Mucosa of rectum (tissue), 2 donors: ENCODE results near the gene CELSR2.
A peak's percentile ranks its signal among the peaks of the same experiment; 100 is the strongest.

Experiments used
- H3K27ac ChIP-seq, 2 donors: one replicate each; pipeline ENCODE4 v1.7.0; 2013; ENCODE audit warnings: inconsistent platforms in 2 of 2, low read depth in 2 of 2, low read length in 2 of 2
- H3K27me3 ChIP-seq, 2 donors: one replicate each; pipeline ENCODE4 v1.7.0; 2013; ENCODE audit warnings: low read length in 2 of 2; ENCODE audit not compliant: control insufficient read depth in 2 of 2, insufficient read depth in 2 of 2
- H3K36me3 ChIP-seq, 2 donors: one replicate each; pipeline ENCODE4 v1.7.0; 2013; ENCODE audit warnings: low read length in 2 of 2; ENCODE audit not compliant: control insufficient read depth in 2 of 2, insufficient read depth in 2 of 2
- H3K4me1 ChIP-seq, 2 donors: one replicate each; pipeline ENCODE4 v1.7.0; 2013; ENCODE audit warnings: low read length in 2 of 2, mild to moderate bottlenecking in 1 of 2; ENCODE audit not compliant: control insufficient read depth in 2 of 2, insufficient read depth in 2 of 2
- H3K4me3 ChIP-seq, 2 donors: one replicate each; pipeline ENCODE4 v1.7.0; 2013; ENCODE audit warnings: low read length in 2 of 2
- H3K9ac ChIP-seq, 2 donors: one replicate each; pipeline ENCODE4 v1.7.0; 2013; ENCODE audit warnings: low read length in 2 of 2, low read depth in 1 of 2, mild to moderate bottlenecking in 1 of 2
- H3K9me3 ChIP-seq, 2 donors: one replicate each; pipeline ENCODE4 v1.7.0; 2013; ENCODE audit warnings: low read length in 2 of 2; ENCODE audit not compliant: control insufficient read depth in 2 of 2
- donor health status: healthy.
- donor health status: Normal muscosa, but diverticular disease.

The CELSR2 gene

DNA sequence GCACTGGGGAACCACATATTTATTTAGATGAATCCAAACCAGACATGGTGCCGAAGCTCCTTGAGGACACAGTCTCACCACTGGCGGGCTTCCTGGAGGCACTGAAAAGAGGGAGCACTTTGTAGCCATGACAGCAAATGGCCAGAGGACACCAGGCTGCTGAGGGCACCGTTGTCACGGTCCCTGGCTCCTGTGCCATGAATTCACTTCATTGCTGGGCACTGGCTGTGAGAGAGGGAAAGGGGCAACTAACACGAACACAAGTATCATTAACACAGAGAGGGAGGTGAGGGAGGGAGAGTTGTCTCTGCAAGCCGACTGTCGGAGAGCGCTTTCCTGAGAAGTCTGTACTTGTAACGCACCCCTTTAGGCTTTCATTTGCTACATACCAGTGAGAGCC lies 43.0 kb downstream of the CELSR2 start:
- H3K36me3 ChIP-seq = no peaks in the 10 kb centered on the region
- no peaks in the 10 kb centered on the region for H3K9me3 ChIP-seq
- no peak overlapping the region for H3K4me3 ChIP-seq
- H3K27me3 ChIP-seq = no peaks in the 10 kb centered on the region
- no peaks in the 10 kb centered on the region for H3K4me1 ChIP-seq
- no peak overlapping the region for H3K27ac ChIP-seq
- no peak overlapping the region for H3K9ac ChIP-seq

DNA sequence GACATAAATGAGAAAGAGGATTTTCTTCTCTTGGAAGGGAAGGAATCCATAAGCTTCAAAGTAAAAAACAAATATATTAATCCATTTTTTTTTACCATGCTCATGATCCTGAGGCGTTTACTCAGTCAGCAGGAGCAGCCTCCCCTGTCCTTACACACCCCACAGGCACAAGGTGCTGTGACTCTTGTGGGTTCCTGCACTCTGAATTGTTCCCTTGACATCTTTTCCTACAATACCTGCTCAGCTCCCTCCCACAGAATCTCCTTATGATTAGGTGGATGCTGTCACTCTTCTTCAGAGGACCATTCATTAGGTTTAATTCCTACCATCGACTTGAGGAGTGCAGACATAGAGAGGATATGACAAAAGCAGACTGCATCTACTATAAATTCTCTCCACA lies 43.7 kb downstream of the CELSR2 start:
- H3K9ac ChIP-seq = no peak overlapping the region
- H3K27ac ChIP-seq = no peak overlapping the region
- no peaks in the 10 kb centered on the region for H3K36me3 ChIP-seq
- peaks cover 0 to 3% of the 10 kb centered on the region in 2 donors for H3K27me3 ChIP-seq
- H3K4me1 ChIP-seq = no peaks in the 10 kb centered on the region
- H3K4me3 ChIP-seq = no peak overlapping the region
- H3K9me3 ChIP-seq = no peaks in the 10 kb centered on the region

DNA sequence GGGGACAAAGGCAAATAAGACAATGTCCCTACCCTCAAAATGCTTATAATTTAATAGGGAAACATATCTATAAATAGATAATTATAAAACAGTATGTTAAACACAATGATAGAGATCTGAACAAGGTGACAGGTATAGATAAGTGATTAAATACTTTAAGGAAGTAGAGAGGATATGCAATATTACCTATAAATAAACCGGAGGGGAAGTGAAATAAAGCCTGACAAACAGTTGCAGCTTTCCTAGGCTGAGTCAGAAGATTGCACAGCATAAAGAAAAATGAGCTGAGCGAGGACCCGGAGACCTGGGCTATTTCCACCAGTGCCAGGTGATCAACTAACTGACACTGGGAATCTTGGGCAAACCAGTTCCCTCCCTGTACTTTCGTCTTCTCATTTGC lies 45.1 kb downstream of the CELSR2 start:
- H3K27ac ChIP-seq = no peak overlapping the region
- H3K36me3 ChIP-seq = no peaks in the 10 kb centered on the region

DNA sequence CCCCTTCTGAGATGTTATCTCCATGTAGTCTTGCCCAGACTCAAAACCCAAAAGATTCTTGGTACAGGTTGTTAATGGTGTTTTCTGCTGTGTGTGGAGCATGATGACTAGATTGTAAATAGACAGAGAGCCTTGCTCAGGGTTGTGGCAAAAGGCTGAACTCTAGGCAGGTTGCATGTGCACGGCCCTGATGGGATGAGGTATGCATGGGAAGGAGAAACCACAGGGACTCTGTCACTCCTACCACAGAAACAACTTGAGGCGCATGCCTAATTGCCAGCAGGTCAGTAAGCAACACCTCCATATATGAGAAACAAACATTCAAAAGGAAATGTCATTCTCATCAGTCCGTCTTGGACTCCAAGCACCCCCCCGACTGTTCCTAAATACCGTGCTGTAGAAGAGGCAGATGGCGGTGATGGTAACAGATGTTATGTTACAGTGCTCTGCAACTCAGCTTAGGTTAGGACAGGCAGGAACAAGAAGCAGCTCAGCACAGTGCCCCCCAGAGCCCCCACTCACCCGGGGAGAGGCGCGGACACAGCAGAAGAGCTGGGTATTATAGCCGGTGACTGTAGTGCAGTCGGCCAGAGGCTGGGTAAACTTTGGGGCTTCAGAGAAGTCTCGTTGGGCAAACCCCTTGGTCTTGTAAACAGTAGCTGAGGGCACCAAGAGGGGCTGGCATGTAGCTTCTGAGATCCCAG lies 46.5 kb downstream of the CELSR2 start:
- H3K4me3 ChIP-seq = no peak overlapping the region
- H3K27ac ChIP-seq = no peak overlapping the region
- H3K9ac ChIP-seq = no peak overlapping the region
- peaks cover 0 to 3% of the 10 kb centered on the region in 2 donors for H3K27me3 ChIP-seq
- H3K9me3 ChIP-seq = no peaks in the 10 kb centered on the region
- H3K4me1 ChIP-seq = peaks cover 0 to 3% of the 10 kb centered on the region in 2 donors
- H3K36me3 ChIP-seq = no peaks in the 10 kb centered on the region

More for the DNA sequence above, 45.1 kb downstream of the CELSR2 start:
- Histone ChIP-seq H3K9ac (no peak overlapping the region), H3K4me3 (no peak overlapping the region), H3K9me3 (no peaks in the 10 kb centered on the region), H3K27me3 (peaks cover 0 to 3% of the 10 kb centered on the region in 2 donors), H3K4me1 (peaks cover 0 to 3% of the 10 kb centered on the region in 2 donors)

DNA sequence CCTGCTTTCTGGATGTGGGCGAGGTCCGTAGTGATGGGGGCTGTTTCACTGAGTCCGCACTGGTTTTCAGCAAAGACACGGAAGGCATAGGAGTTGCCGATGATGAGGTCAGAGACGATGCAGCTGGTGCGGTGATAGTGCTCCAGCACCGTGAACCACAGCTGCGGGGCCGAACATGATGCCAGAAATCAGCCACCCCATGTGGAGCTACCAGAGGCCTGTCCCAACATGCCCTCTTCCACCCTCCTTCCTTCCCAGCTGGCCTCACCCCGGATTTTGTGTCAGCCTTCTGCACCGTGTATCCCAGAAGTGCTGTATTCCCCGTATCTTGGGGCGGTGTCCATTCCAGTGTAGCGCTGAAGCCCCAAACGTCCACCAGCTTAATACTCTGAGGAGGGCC lies 47.4 kb downstream of the CELSR2 start:
- Histone ChIP-seq H3K4me1 (peaks cover 0 to 3% of the 10 kb centered on the region in 2 donors), H3K36me3 (no peaks in the 10 kb centered on the region), H3K9ac (no peak overlapping the region), H3K27ac (no peak overlapping the region), H3K4me3 (no peak overlapping the region), H3K9me3 (no peaks in the 10 kb centered on the region), H3K27me3 (peaks cover 0 to 3% of the 10 kb centered on the region in 2 donors)

DNA sequence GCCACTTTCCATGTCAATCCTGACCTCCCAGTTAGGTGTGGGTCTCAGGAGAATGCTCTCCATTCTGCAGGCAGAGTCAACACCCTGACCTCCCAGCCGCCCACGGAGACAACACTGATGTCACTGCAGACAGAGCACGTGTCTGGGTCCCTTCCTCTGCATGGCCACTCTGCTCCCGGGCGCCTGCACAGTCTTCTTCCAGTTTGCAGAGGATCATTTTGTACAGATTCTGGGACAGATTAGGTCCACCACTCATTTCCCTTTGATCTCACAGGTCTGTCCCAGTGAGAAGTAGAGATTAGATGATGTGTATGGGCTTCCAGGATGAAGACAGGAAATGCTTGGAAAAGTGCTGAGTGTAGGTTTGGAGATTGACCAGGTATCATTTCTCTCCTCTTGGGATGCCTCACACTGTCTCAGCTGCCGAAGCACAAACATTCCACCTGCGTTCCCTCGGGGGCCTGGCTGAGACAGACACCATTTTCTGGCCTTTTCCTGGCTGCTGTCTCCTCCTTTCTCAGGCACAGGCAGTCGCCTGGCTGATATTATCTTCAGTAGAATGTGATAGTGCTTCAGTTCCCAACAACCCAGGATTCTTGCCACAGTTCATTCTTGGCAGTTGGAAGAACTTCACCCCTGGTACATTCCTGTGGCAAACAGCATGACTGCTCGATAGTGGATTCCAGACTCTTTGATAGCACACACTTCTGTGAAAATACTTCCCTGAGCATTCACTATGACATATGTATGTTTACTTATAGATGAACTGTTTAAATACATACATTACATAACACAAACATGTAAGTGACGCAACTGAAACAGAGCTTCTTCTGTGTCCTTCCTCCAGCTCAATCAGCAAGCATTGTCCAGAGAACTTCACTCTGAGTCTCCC lies 49.6 kb downstream of the CELSR2 start:
- H3K27me3 ChIP-seq = peaks cover 0 to 6% of the 10 kb centered on the region in 2 donors
- no peak overlapping the region for H3K9ac ChIP-seq
- no peaks in the 10 kb centered on the region for H3K36me3 ChIP-seq
- H3K4me1 ChIP-seq = peaks cover 0 to 3% of the 10 kb centered on the region in 2 donors
- H3K27ac ChIP-seq = peak overlapping the region in 1 of 2 donors; percentile 16
- no peak overlapping the region for H3K4me3 ChIP-seq
- H3K9me3 ChIP-seq = no peaks in the 10 kb centered on the region

DNA sequence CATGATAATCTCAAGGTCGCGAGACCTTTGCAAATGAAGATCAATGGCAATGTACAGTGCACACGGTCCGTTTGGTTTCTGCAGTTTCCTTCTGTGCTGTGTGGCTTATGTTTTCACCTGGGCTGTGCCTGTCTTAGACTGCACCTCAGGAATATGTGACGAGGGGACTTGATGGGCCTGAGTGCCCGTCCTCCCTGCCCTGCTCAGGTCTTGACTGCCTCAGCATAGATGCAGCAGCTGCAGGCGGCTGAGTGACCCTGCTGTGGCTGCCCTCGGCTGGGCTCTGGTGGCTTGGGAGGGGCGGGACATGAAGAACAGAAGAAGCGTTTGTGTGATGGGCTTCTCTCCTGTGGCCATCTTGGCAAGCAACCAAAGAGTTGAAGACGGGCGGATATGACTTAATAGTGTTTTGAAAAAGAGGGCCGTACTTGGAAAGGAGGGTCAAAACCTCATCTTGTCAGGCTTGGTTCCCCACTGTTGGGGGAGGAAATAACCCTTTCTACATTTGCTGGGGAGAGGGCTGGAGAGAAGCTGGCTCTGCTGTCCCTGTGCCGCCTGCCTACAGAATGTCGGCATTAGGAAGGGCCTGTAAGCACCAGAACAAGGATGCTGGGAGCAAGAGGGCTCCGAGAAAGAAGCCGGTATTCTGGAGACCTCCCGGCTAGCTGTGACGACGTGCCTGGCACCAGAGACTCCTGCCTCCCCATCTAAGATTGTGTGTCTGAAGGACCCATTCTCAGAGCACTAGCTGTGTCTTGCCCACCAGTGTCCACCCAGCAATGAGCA lies 50.4 kb downstream of the CELSR2 start:
- Histone ChIP-seq H3K36me3 (no peaks in the 10 kb centered on the region), H3K27ac (peak overlapping the region in 1 of 2 donors; percentile 11), H3K4me1 (peaks cover 0 to 3% of the 10 kb centered on the region in 2 donors), H3K27me3 (peaks cover 0 to 6% of the 10 kb centered on the region in 2 donors), H3K9me3 (no peaks in the 10 kb centered on the region), H3K9ac (no peak overlapping the region), H3K4me3 (no peak overlapping the region)

DNA sequence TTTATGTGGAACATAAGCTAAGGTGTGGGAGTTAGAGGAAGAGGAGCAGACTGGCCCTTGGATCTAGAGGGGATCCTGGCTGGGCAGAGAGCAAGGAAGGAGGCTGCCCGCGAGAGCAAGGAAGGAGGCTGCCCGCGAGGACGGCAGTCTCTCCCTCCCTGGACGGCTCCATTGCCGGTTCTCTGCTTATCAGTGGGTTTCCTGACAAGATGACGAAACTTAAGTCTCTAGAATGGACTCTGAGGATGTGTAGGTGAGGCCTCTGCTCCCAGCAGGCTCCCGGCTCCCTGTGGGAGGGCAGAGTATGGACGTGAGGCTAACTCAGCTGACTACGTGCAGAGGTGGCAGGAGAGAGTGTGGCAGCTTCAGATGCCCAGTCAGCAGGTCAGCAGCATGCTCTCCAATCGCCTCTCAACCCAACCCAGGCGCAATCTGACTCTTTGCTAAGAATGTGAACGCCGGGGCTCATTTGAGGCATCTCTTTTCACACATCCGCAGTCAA lies 51.4 kb downstream of the CELSR2 start:
- Histone ChIP-seq H3K27ac (no peak overlapping the region), H3K27me3 (peaks cover 0 to 6% of the 10 kb centered on the region in 2 donors), H3K4me1 (peaks cover 0 to 3% of the 10 kb centered on the region in 2 donors), H3K4me3 (no peak overlapping the region), H3K9me3 (no peaks in the 10 kb centered on the region), H3K9ac (no peak overlapping the region), H3K36me3 (no peaks in the 10 kb centered on the region)

DNA sequence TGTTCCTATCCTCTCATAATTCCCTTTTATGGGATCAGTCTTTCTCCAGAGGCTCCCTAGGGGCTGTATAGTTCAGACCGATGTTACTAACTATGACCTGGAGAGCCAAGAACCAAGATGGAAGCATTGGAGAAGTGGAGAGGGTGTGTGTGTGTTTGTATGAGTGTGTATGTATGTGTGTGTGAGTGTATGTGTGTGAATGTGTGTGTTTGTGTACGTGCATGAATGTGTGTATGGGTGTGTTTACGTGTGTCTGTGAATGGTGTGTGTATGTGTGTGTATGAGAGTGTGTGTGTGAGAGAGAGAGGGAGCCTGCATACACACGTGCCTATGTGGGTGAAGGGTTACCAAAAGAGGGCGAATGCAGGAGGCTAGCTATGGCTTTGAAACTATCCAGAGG lies 52.5 kb downstream of the CELSR2 start:
- Histone ChIP-seq H3K27me3 (peaks cover 0 to 6% of the 10 kb centered on the region in 2 donors), H3K9me3 (no peaks in the 10 kb centered on the region), H3K36me3 (no peaks in the 10 kb centered on the region), H3K27ac (no peak overlapping the region), H3K9ac (no peak overlapping the region), H3K4me1 (peaks cover 0 to 3% of the 10 kb centered on the region in 2 donors), H3K4me3 (no peak overlapping the region)
